Measurements from ENCODE around the gene ARHGEF4. TPM values are rescaled to one million over a fixed set of nuclear protein-coding genes. Genes with fewer than 3 reads are reported as not detected.

The ARHGEF4 gene
- total RNA-seq, 1 experiment from 2014 or later, result 12.6 TPM

DNA sequence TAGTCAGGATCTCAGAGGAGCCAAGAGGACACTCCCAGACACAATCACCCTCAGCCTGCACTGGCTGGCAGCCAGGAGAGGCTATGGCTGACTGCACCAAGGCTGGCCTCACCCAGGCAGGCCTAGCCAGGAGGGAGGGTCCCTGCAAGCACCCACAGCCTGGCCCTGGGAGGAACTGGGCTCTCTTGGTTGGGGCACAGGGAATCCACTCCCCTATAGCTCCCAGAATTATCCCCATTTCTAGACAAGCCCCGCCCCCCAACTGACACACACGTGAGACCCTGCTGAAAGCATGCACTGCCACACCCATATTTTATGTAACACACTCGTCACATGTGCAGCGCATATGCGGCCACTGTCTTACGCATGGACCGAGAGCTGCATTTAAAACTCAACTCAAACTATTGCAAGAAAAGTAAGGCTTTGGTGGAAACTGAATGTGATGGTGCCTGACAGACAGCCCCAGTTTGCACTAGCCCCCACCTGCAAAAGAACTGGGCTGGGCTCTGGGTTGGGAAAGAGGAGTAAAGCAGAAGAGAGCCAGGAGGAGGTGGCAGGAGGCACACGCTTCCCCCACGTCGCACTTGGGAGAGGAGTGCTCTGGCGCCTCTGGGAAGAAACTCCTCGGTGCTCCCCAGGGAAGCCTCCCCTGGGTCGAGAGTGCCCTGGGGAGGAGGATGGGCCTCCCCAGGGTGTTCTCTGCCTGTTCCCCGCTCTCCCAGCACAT lies 28.9 kb upstream of the ARHGEF4 start:
- no peak overlapping the region; a peak in 1 of 5 replicates for H3K4me3 Mint-ChIP-seq
- H3K27ac Mint-ChIP-seq, result no peak overlapping the region
- Histone ChIP-seq H3T11ph (ENCODE audit: low read length) (no peak overlapping the region), H4K8ac (replicated peaks; ENCODE audit: insufficient read length, low read depth, low read length) (no peak overlapping the region), H2BK20ac (ENCODE audit: low read depth, low read length, poor library complexity, severe bottlenecking) (no peak overlapping the region), H3K27ac (ENCODE audit: insufficient read length, low read depth, low read length) (no peak overlapping the region), H3K4me2 (ENCODE audit: insufficient read depth, insufficient read length, low read length) (no peak overlapping the region), H3K23ac (ENCODE audit: insufficient read length, low read depth, low read length) (no peak overlapping the region), H3K79me1 (ENCODE audit: insufficient read depth, low read depth, low read length, poor library complexity, severe bottlenecking) (no peaks in the 10 kb centered on the region), H3K79me2 (ENCODE audit: insufficient read depth, low read length) (no peaks in the 10 kb centered on the region), H3K9me3 (ENCODE audit: control insufficient read depth, low read depth, low read length) (no peaks in the 10 kb centered on the region), H3K23me2 (ENCODE audit: insufficient read length, low read depth, low read length, poor library complexity, severe bottlenecking) (no peaks in the 10 kb centered on the region), H4K5ac (ENCODE audit: insufficient read length, low read depth, low read length) (no peak overlapping the region), H3K4ac (ENCODE audit: low read depth, low read length) (no peak overlapping the region), H3K14ac (ENCODE audit: insufficient read depth, low read length) (no peak overlapping the region), H2BK12ac (ENCODE audit: insufficient read length, low read depth, low read length) (no peak overlapping the region), H4K20me1 (ENCODE audit: control insufficient read depth, insufficient read depth, insufficient read length) (no peaks in the 10 kb centered on the region), H3K56ac (ENCODE audit: insufficient read length, low read depth, low read length) (no peak overlapping the region), H4K91ac (ENCODE audit: insufficient read length, low read depth, low read length) (no peak overlapping the region), H2BK15ac (ENCODE audit: low read depth, low read length) (no peak overlapping the region), H2BK5ac (ENCODE audit: insufficient read length, low read length) (no peak overlapping the region), H3K18ac (ENCODE audit: insufficient read length, low read depth, low read length) (no peak overlapping the region), H2AK5ac (ENCODE audit: insufficient read length, low read length) (no peak overlapping the region), H2AFZ (ENCODE audit: low read length) (no peak overlapping the region), H2BK120ac (ENCODE audit: low read depth, low read length, poor library complexity, severe bottlenecking) (no peak overlapping the region), H3K9ac (ENCODE audit: extremely low read depth, insufficient read length, low read length) (no peak overlapping the region), H3K27me3 (ENCODE audit: insufficient read depth, low read length) (no peaks in the 10 kb centered on the region), H3K4me1 (ENCODE audit: insufficient read depth, low read length) (no peaks in the 10 kb centered on the region; the same call in 1 of the 2 replicates)
- H3K4me1 Mint-ChIP-seq, result peaks cover 5% of the 10 kb centered on the region in 2 experiments; a peak in 3 of 4 replicates
- DNase-seq, result no peak
- no peak for TF ChIP-seq CTCF (conservative IDR thresholded peaks at IDR 0.05)
- no CpG with 5 or more reads among the region's 14 CpGs for WGBS (ENCODE audit: extremely low coverage, insufficient read length, low lambda C conversion rate)
- peaks cover 0 to 2% (median 0%) of the 10 kb centered on the region in 3 experiments; a peak in 1 of 7 replicates for H3K36me3 Mint-ChIP-seq (ENCODE audit: insufficient read depth in 1 of 3, low read depth in 3 of 3)
- peaks cover 0 to 3% of the 10 kb centered on the region in 2 experiments; a peak in 3 of 5 replicates for H3K9me3 Mint-ChIP-seq
- no peaks in the 10 kb centered on the region; the same call in 1 of the 2 replicates for H3K27me3 Mint-ChIP-seq (ENCODE audit: low read depth)
